ENCODE data around the gene HNRNPUL1.

DNA sequence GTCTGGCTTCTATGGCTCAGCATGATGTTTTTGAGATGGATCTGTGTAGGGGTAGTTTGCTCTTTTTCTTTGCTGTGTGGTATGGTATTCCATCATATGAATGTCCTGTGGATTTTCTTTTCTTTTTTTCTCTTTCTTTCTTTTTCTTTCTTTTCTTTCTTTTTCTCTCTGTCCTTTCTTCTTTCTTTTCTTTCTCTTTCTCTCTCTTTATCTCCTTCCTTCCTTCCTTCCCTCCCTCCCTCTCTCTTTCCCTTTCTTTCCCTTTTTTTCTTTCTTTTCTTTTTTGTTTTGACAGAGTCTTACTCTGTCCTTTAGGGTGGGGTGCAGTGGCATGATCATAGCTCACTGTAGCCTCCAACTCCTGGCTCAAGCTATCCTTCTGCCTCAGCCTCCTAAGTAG is 9.0 kb upstream of the HNRNPUL1 start:
- TF ChIP-seq CTCF (conservative IDR thresholded peaks at IDR 0.05; ENCODE audit: low read length) (no peak), EZH2phosphoT487 (IDR thresholded peaks at IDR 0.05; ENCODE audit: borderline replicate concordance, low read depth, low read length) (no peak)

Data from OCI-LY7 (cell line).